Spleen (tissue), 11 donors: ENCODE results near the gene ATP9A. TPM values are rescaled to one million over a fixed set of nuclear protein-coding genes. Genes with fewer than 3 reads are reported as not detected.

Experiments used
- DNase-seq: peaks from one replicate; pipeline ENCODE4 v3.0.0-alpha.2; 2020
- H3K27ac ChIP-seq, 8 donors: fragments of 200-600 bp; sonication (generic) in 7 of 8; 1 replicate in 4 of 8; 2 replicates in 4 of 8; pipeline versions ENCODE4 v1.5.0 to v1.8.0; 2016 to 2021; ENCODE audit warnings: inconsistent platforms in 4 of 8, mild to moderate bottlenecking in 4 of 8, moderate library complexity in 1 of 8
- H3K27me3 ChIP-seq, 7 donors: fragments of 200-600 bp; sonication (generic) in 6 of 7; replicated peaks in 1 of 7; 1 replicate in 4 of 7; 2 replicates in 3 of 7; pipeline versions ENCODE4 v1.5.0 to v1.8.0; 2016 to 2021; ENCODE audit warnings: inconsistent platforms in 3 of 7, mild to moderate bottlenecking in 1 of 7
- H3K36me3 ChIP-seq, 6 donors: fragments of 200-600 bp; sonication (generic) in 5 of 6; 1 replicate in 4 of 6; 2 replicates in 2 of 6; pipeline versions ENCODE4 v1.5.0 to v1.8.0; 2016 to 2021; ENCODE audit warnings: inconsistent platforms in 2 of 6
- H3K4me1 ChIP-seq, 6 donors: fragments of 200-600 bp; sonication (generic) in 5 of 6; 1 replicate in 3 of 6; 2 replicates in 3 of 6; pipeline versions ENCODE4 v1.5.0 to v1.8.0; 2016 to 2021; ENCODE audit warnings: inconsistent platforms in 3 of 6
- H3K4me3 ChIP-seq, 8 donors: fragments of 200-600 bp; sonication (generic) in 7 of 8; 1 replicate in 4 of 8; 2 replicates in 4 of 8; pipeline versions ENCODE4 v1.5.0 to v1.8.0; 2016 to 2021; ENCODE audit warnings: inconsistent platforms in 4 of 8, mild to moderate bottlenecking in 4 of 8, moderate library complexity in 2 of 8
- H3K9me3 ChIP-seq, 8 donors: fragments of 200-600 bp; sonication (generic) in 7 of 8; 1 replicate in 4 of 8; 2 replicates in 4 of 8; pipeline versions ENCODE4 v1.5.0 to v1.8.0; 2016 to 2021; ENCODE audit warnings: inconsistent platforms in 4 of 8
- POLR2A ChIP-seq, 3 donors: fragments of 450-650 bp; IDR thresholded peaks; one replicate each; pipeline ENCODE4 v1.5.1; 2017; ENCODE audit warnings: antibody characterized with exemption in 3 of 3, mild to moderate bottlenecking in 1 of 3
- POLR2AphosphoS5 ChIP-seq, 3 donors: sonication (generic); formaldehyde crosslinking; IDR thresholded peaks; one replicate each; pipeline ENCODE4 v1.5.1; 2017; ENCODE audit warnings: antibody characterized with exemption in 3 of 3
- WGBS, 5 donors: extraction: QIAGEN DNeasy Blood & Tissue Kit in 3 of 5; methylation state at CpG; one replicate each; pipeline versions ENCODE4 v1.1.5 to v1.1.7; 2013 to 2018; 5-methylcytosine and 5-hydroxymethylcytosine counted together
- intact Hi-C: fragments of 100-400 bp; cut with DNase I; formaldehyde crosslinking; loops from one replicate; pipeline ENCODE4 v1.15.0; 2023; ENCODE audit warnings: low total_unique reads
- polyA plus RNA-seq, 3 donors: library from polyadenylated mRNA; stranded (reverse); fragments of 200-250 nt; gene quantifications; one replicate each; pipeline ENCODE4 v1.2.1, GENCODE V29; 2013
- total RNA-seq, 7 donors: library from RNA; depleted of rRNA in 3 of 7; stranded (reverse); fragments of >200 nt in 3 of 7; fragmentation: NEBNext Ultra II Directional in 4 of 7; extraction: Animal tissue kit (Norgen Biotek cat#: 25700) in 4 of 7; gene quantifications; one replicate each; pipeline versions ENCODE4 v1.1.0 to v1.2.1, GENCODE V29; 2016 to 2021
- TF ChIP-seq, protein P1 (sequence below), 11 experiments: fragments of 200-600 bp in 7 of 11; fragments of 450-650 bp in 4 of 11; sonication (generic) in 4 of 11; IDR thresholded peaks in 8 of 11; conservative IDR thresholded peaks in 3 of 11; 1 replicate in 7 of 11; 2 replicates in 4 of 11; pipeline versions ENCODE4 v1.4.0 to v1.8.0; 2016 to 2021; ENCODE audit warnings: antibody characterized with exemption in 11 of 11, inconsistent platforms in 4 of 11, mild to moderate bottlenecking in 1 of 11
- donor health status: healthy with polysubstance abuse.
- donor health status: DM: no; HTN: no; CAD: no; lungs with moderate emphysema.
- donor health status: DM: no; HTN: no; CAD: no.
- donor health status: Bipolar disorder and iron deficiency.
- donor health status: healthy.
- donor health status: DM: no; HTN: no; CAD: no.
- donor health status: DM: yes; HTN: yes; CAD: no.

The ATP9A gene
- total and polyA plus RNA-seq, 10 donors, result 0.37 to 11.5 (median 7.6) TPM

DNA sequence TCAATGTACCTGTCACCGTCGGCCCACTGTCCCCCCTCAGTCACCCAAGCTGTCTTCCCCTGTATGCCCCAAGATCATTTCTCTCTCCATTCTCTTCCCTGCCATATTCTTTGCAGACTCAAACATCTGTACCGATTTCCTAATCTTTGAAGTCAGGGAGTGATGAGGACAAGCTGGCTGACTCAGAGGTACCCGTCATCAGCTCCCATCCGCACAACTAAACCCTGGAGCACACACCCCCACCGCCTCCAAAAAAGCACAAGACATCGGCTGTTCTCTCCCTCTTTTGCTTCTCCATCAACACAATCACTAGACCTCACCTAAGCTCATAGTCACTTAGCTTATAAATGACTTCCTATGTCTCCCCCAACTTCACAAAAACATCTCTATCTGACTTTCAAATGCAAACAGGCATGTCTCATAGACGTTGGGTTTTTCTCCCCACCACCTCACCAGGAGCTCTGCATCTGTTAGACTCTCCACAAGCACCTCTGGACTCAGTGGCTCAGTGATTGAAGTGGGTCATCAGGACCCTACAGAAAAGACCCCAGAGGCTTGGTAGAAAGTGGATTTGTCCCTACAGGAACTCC lies 214.2 kb downstream of the ATP9A start:
- Histone ChIP-seq H3K9me3 (no peaks in the 10 kb centered on the region), H3K4me1 (no peaks in the 10 kb centered on the region), H3K27ac (no peak overlapping the region), H3K27me3 (peaks cover 0 to 23% (median 0%) of the 10 kb centered on the region in 7 donors), H3K36me3 (no peaks in the 10 kb centered on the region), H3K4me3 (no peak overlapping the region)
- DNase-seq, result no peak
- intact Hi-C loops, result no loop called here
- no peak for TF ChIP-seq POLR2A (IDR thresholded peaks at IDR 0.05)
- TF ChIP-seq, protein P1, sequence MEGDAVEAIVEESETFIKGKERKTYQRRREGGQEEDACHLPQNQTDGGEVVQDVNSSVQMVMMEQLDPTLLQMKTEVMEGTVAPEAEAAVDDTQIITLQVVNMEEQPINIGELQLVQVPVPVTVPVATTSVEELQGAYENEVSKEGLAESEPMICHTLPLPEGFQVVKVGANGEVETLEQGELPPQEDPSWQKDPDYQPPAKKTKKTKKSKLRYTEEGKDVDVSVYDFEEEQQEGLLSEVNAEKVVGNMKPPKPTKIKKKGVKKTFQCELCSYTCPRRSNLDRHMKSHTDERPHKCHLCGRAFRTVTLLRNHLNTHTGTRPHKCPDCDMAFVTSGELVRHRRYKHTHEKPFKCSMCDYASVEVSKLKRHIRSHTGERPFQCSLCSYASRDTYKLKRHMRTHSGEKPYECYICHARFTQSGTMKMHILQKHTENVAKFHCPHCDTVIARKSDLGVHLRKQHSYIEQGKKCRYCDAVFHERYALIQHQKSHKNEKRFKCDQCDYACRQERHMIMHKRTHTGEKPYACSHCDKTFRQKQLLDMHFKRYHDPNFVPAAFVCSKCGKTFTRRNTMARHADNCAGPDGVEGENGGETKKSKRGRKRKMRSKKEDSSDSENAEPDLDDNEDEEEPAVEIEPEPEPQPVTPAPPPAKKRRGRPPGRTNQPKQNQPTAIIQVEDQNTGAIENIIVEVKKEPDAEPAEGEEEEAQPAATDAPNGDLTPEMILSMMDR (IDR thresholded peaks at IDR 0.05 in 8 of 11, conservative IDR thresholded peaks at IDR 0.05 in 3 of 11), result no peak
- 62 to 73% (median 69%) methylated on average over 8 of the region's 8 CpGs for WGBS, 5 donors

DNA sequence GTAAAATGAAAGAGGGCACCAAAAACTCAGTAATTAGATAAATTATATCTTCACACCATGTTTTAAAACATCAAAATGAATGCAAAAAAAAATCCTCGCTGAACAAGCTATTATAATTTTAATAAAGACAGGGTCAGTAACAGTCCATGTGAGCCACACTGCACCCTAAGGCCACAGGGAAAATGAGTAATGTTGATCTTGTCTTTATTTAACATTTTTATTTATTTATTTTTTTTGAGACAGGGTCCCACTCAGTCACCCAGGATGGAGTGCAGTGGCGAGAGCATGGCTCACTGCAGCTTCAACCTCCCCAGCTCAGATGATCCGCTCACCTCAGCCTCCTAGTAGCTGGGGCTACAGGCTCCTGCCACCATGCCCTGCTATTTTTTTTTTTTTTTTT lies 217.0 kb downstream of the ATP9A start:
- H3K27me3 ChIP-seq, result no peaks in the 10 kb centered on the region
- no peaks in the 10 kb centered on the region for H3K36me3 ChIP-seq
- WGBS, 5 donors, result 93 to 98% (median 95%) methylated on average over 3 of the region's 3 CpGs
- intact Hi-C loops, result no loop called here
- DNase-seq, result no peak
- no peaks in the 10 kb centered on the region for H3K4me1 ChIP-seq
- no peak overlapping the region for H3K27ac ChIP-seq
- no peak overlapping the region for H3K4me3 ChIP-seq
- H3K9me3 ChIP-seq, result no peaks in the 10 kb centered on the region
- TF ChIP-seq POLR2A (IDR thresholded peaks at IDR 0.05), result no peak
- TF ChIP-seq, protein P1 (IDR thresholded peaks at IDR 0.05 in 8 of 11, conservative IDR thresholded peaks at IDR 0.05 in 3 of 11), result no peak

DNA sequence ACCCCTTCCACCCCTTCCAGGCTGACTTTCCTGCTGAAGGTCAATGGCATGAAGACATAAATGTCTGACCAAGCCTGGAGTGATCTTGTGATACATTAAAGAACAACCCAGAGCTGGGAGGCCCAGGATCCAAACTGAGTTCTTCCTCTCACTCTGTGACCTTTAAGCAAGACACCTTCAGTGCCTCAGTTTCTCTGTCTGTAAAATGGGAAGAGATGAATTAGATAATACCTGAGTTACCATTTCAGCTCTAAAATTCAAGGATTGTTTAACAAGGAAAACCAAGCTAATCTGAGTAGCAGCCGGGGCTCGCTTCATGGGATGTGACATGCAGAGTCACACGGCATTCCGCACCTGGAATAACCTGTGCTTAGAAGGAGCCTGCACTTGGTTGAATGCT lies 218.7 kb downstream of the ATP9A start:
- Histone ChIP-seq H3K9me3 (no peaks in the 10 kb centered on the region), H3K4me3 (no peak overlapping the region), H3K27me3 (no peaks in the 10 kb centered on the region), H3K4me1 (no peaks in the 10 kb centered on the region), H3K27ac (no peak overlapping the region), H3K36me3 (no peaks in the 10 kb centered on the region)
- intact Hi-C loops, result loop anchor here (10.0 kb wide), 1 partner anchor 55 kb away; no protein-coding TSS in a partner anchor
- DNase-seq, result no peak
- WGBS, 5 donors, result 94 to 98% (median 97%) methylated on average over 4 of the region's 4 CpGs
- TF ChIP-seq POLR2A (IDR thresholded peaks at IDR 0.05) (no peak), POLR2AphosphoS5 (IDR thresholded peaks at IDR 0.05) (no peak)
- TF ChIP-seq, protein P1 (IDR thresholded peaks at IDR 0.05 in 8 of 11, conservative IDR thresholded peaks at IDR 0.05 in 3 of 11), result no peak

DNA sequence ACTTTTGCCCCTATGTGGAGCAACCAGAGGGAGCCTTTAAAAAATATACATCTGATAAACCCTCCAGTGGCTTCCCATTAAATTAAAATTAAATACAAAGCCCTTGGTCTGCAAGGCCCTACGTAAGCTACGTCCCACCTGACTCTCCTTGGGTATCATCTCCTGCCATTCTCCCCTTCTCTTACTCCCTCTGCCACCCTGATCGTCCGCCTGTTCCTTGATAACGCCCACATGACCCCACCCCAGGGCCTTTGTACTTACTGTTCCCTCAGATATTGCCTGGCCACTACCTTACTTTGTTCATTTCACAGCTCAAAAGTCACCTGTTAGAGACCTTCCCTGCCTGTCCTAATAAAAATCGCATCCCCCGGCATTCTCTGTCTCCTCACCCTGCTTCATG lies 220.2 kb downstream of the ATP9A start:
- no peak for DNase-seq
- H3K27ac ChIP-seq, result no peak overlapping the region
- intact Hi-C loops, result loop anchor here (10.0 kb wide), 1 partner anchor 53 kb away; no protein-coding TSS in a partner anchor
- TF ChIP-seq POLR2AphosphoS5 (IDR thresholded peaks at IDR 0.05) (no peak), POLR2A (IDR thresholded peaks at IDR 0.05) (no peak)
- TF ChIP-seq, protein P1 (IDR thresholded peaks at IDR 0.05 in 8 of 11, conservative IDR thresholded peaks at IDR 0.05 in 3 of 11), result no peak
- H3K4me3 ChIP-seq, result no peak overlapping the region
- 93 to 96% (median 94%) methylated on average over 7 of the region's 7 CpGs for WGBS, 5 donors
- H3K9me3 ChIP-seq, result no peaks in the 10 kb centered on the region
- no peaks in the 10 kb centered on the region for H3K36me3 ChIP-seq
- peaks cover 0 to 2% (median 0%) of the 10 kb centered on the region in 7 donors for H3K27me3 ChIP-seq
- peaks cover 1 to 8% (median 5%) of the 10 kb centered on the region in 6 donors for H3K4me1 ChIP-seq

Other genes with a start within 250 kb of the ATP9A start
- 10 to 100 TPM; 28.0 to 42.9 (median 38.7) TPM for gene NFATC2, start 225.7 kb downstream of the ATP9A start, total RNA-seq
- 1 to 10 TPM; 6.5 to 9.1 (median 6.8) TPM for gene NFATC2, start 225.7 kb downstream of the ATP9A start, polyA plus RNA-seq
- 1 to 10 TPM in 2 of 7 donors, under 1 TPM in 5; 0.20 to 2.3 (median 0.47) TPM for gene SALL4, start 34.1 kb upstream of the ATP9A start, total RNA-seq
- gene SALL4, start 34.1 kb upstream of the ATP9A start, polyA plus RNA-seq, result under 1 TPM; 0.06 to 0.38 (median 0.37) TPM